HCT116 (cell line): ENCODE measurements around the gene PREX1. TPM values are rescaled to one million over a fixed set of nuclear protein-coding genes. Genes with fewer than 3 reads are reported as not detected.

Experiments
- ATAC-seq: fragments of 200-7000 bp; cut with Tn5 transposase; 2 replicates; pipeline ENCODE4 v1.9.1; 2020; ENCODE audit warnings: mild to moderate bottlenecking, moderate library complexity
- BruUV-seq: library from RNA; stranded (reverse); fragments of 400-500 nt; replicated peaks from 2 replicates; lab custom pipeline; 2021; lab: Mats Ljungman, UMichigan
- CTCF ChIA-PET: fragments of 300-600 bp; sonication (Branson Sonifier 250); formaldehyde crosslinking; loops from one replicate; lab custom pipeline; 2021; ENCODE audit warnings: antibody characterized with exemption; lab: Charles Lee
- POLR2A ChIA-PET: fragments of 300-600, 350-600 bp; sonication (Branson Sonifier 250); formaldehyde crosslinking; loops from one replicate; lab custom pipeline; 2021; ENCODE audit warnings: antibody characterized with exemption; lab: Charles Lee
- RAD21 ChIA-PET, 2 experiments: fragments of 300-600 bp; sonication (Branson Sonifier 250); formaldehyde crosslinking; loops; one replicate each; lab custom pipeline; 2023; ENCODE audit warnings: low total read pairs in 2 of 2; ENCODE audit not compliant: uncharacterized antibody in 2 of 2, unreplicated experiment in 2 of 2, low non-redundant PET in 1 of 2; lab: Charles Lee
- DNase-seq: peaks from one replicate; pipeline ENCODE4 v3.0.0-alpha.2; 2010; ENCODE audit warnings: low read depth, low spot score
- H2AFZ ChIP-seq: fragments of 200-600 bp; shearing (Covaris generic), sonication (generic); 2 replicates; pipeline ENCODE4 v1.6.1; 2017; ENCODE audit warnings: low read depth, mixed run types, mixed read lengths, antibody characterized with exemption, low read length; ENCODE audit not compliant: poor library complexity, severe bottlenecking
- H3K27ac ChIP-seq: 2 replicates; pipeline ENCODE4 v1.5.1; 2012; ENCODE audit warnings: low read depth, low read length
- H3K27me3 ChIP-seq: fragments of 200-600 bp; sonication (generic); 2 replicates; pipeline ENCODE4 v1.6.1; 2016; ENCODE audit warnings: mixed run types, low read length, mixed read lengths; ENCODE audit not compliant: insufficient read depth
- H3K36me3 ChIP-seq, 2 experiments: fragments of 200-500 bp in 1 of 2; fragments of 200-600 bp in 1 of 2; sonication (Bioruptor generic) in 1 of 2; sonication (generic) in 1 of 2; 2 replicates each; pipeline versions ENCODE4 v1.5.1 to v1.6.1; 2014 to 2016; ENCODE audit warnings: low read length in 2 of 2, inconsistent platforms in 1 of 2, mixed read lengths in 1 of 2, mixed run types in 1 of 2; ENCODE audit not compliant: insufficient read depth in 2 of 2, control insufficient read depth in 1 of 2
- H3K4me1 ChIP-seq, 2 experiments: fragments of 200-600 bp in 1 of 2; sonication (generic) in 1 of 2; 2 replicates each; pipeline versions ENCODE4 v1.5.1 to v1.6.1; 2012 to 2017; ENCODE audit warnings: low read length in 2 of 2, inconsistent platforms in 1 of 2, mild to moderate bottlenecking in 1 of 2, mixed read lengths in 1 of 2, mixed run types in 1 of 2, moderate library complexity in 1 of 2; ENCODE audit not compliant: insufficient read depth in 2 of 2, control insufficient read depth in 1 of 2
- H3K4me2 ChIP-seq: fragments of 200-600 bp; sonication (generic); 2 replicates; pipeline ENCODE4 v1.6.1; 2017; ENCODE audit warnings: mixed run types, low read length, mixed read lengths
- H3K4me3 ChIP-seq, 2 experiments: fragments of 200-600 bp in 1 of 2; sonication (generic) in 1 of 2; replicated peaks in 1 of 2; 2 replicates each; pipeline ENCODE4 v1.5.1; 2011 to 2016; ENCODE audit warnings: low read length in 2 of 2, control low read depth in 1 of 2, low read depth in 1 of 2, mild to moderate bottlenecking in 1 of 2, mixed read lengths in 1 of 2, mixed run types in 1 of 2
- H3K79me2 ChIP-seq: fragments of 200-600 bp; sonication (generic); 2 replicates; pipeline ENCODE4 v1.6.1; 2017; ENCODE audit warnings: mild to moderate bottlenecking, mixed run types, low read length, moderate library complexity, mixed read lengths; ENCODE audit not compliant: insufficient read depth
- H3K9ac ChIP-seq: fragments of 200-600 bp; sonication (generic); 2 replicates; pipeline ENCODE4 v1.6.1; 2016; ENCODE audit warnings: low read length, mixed read lengths
- H3K9me2 ChIP-seq: fragments of 200-600 bp; sonication (generic), shearing (Covaris generic); 2 replicates; pipeline ENCODE4 v1.6.1; 2017; ENCODE audit warnings: mixed run types, mild to moderate bottlenecking, moderate library complexity; ENCODE audit not compliant: insufficient read depth
- H3K9me3 ChIP-seq, 2 experiments: fragments of 200-500 bp in 1 of 2; fragments of 200-600 bp in 1 of 2; sonication (Bioruptor generic) in 1 of 2; sonication (generic) in 1 of 2; 2 replicates each; pipeline ENCODE4 v1.6.1; 2014 to 2017; ENCODE audit warnings: low read length in 2 of 2, mixed read lengths in 2 of 2, inconsistent platforms in 1 of 2, low read depth in 1 of 2, mild to moderate bottlenecking in 1 of 2, mixed run types in 1 of 2, moderate library complexity in 1 of 2; ENCODE audit not compliant: control insufficient read depth in 1 of 2, insufficient read depth in 1 of 2
- H4K20me1 ChIP-seq: fragments of 200-600 bp; sonication (generic), shearing (Covaris generic); 2 replicates; pipeline ENCODE4 v1.6.1; 2017; ENCODE audit warnings: mixed run types, mild to moderate bottlenecking, moderate library complexity; ENCODE audit not compliant: insufficient read depth
- CBX3 ChIP-seq: IDR thresholded peaks from 2 replicates; pipeline ENCODE4 v1.6.1; 2012; ENCODE audit warnings: low read depth
- EGR1 ChIP-seq: IDR thresholded peaks from 2 replicates; pipeline ENCODE4 v1.6.1; 2012; ENCODE audit warnings: low read depth
- EZH2 ChIP-seq: fragments of 200-600 bp; sonication (generic); IDR thresholded peaks from 2 replicates; pipeline ENCODE4 v1.6.1; 2017; ENCODE audit warnings: antibody characterized with exemption, mixed run types
- JUND ChIP-seq: IDR thresholded peaks from 2 replicates; pipeline ENCODE4 v1.6.1; 2012
- SRF ChIP-seq: IDR thresholded peaks from 2 replicates; pipeline ENCODE4 v1.6.1; 2012; ENCODE audit warnings: low read depth
- ZNF274 ChIP-seq: fragments of 200-500 bp; sonication (Bioruptor generic); IDR thresholded peaks from 2 replicates; pipeline ENCODE4 v1.6.1; 2014; ENCODE audit warnings: mild to moderate bottlenecking, low read depth, low read length, inconsistent platforms
- intact Hi-C: fragments of 100-400 bp; cut with micrococcal nuclease; formaldehyde crosslinking; loops from 2 replicates; pipeline ENCODE4 v1.10.0; 2022
- total RNA-seq: library from RNA; stranded (reverse); gene quantifications from one replicate; pipeline ENCODE4 v1.2.1, GENCODE V29; 2021; ENCODE audit not compliant: unreplicated experiment
- TF ChIP-seq, protein P1 (sequence below): IDR thresholded peaks from 2 replicates; pipeline ENCODE4 v1.6.1; 2012; ENCODE audit warnings: low read depth
- TF ChIP-seq, protein P2 (sequence below): IDR thresholded peaks from 2 replicates; pipeline ENCODE4 v1.6.1; 2011; ENCODE audit warnings: mild to moderate bottlenecking, low read length, moderate library complexity; ENCODE audit not compliant: insufficient replicate concordance; ENCODE audit errors: extremely low read depth

Gene PREX1
- total RNA-seq, 1 experiment from 2014 or later: 6.1 TPM

DNA sequence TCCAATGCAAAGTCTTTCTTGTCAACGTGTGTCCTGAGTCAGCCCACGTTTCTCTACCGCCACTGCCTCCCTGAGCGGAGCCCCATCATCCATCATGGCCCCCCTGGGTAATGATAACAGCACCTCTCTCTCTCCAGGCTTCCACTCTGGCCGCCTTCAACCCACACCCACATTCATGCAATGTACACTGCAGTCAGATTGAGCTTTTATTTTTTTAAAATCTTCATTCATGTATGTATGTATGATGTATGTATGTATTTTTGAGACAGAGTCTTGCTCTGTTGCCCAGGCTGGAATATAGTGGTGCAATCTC lies 245.2 kb downstream of the PREX1 start (continued):
- TF ChIP-seq ZNF274: no peak
- TF ChIP-seq, protein P1, sequence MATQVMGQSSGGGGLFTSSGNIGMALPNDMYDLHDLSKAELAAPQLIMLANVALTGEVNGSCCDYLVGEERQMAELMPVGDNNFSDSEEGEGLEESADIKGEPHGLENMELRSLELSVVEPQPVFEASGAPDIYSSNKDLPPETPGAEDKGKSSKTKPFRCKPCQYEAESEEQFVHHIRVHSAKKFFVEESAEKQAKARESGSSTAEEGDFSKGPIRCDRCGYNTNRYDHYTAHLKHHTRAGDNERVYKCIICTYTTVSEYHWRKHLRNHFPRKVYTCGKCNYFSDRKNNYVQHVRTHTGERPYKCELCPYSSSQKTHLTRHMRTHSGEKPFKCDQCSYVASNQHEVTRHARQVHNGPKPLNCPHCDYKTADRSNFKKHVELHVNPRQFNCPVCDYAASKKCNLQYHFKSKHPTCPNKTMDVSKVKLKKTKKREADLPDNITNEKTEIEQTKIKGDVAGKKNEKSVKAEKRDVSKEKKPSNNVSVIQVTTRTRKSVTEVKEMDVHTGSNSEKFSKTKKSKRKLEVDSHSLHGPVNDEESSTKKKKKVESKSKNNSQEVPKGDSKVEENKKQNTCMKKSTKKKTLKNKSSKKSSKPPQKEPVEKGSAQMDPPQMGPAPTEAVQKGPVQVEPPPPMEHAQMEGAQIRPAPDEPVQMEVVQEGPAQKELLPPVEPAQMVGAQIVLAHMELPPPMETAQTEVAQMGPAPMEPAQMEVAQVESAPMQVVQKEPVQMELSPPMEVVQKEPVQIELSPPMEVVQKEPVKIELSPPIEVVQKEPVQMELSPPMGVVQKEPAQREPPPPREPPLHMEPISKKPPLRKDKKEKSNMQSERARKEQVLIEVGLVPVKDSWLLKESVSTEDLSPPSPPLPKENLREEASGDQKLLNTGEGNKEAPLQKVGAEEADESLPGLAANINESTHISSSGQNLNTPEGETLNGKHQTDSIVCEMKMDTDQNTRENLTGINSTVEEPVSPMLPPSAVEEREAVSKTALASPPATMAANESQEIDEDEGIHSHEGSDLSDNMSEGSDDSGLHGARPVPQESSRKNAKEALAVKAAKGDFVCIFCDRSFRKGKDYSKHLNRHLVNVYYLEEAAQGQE: no peak

DNA sequence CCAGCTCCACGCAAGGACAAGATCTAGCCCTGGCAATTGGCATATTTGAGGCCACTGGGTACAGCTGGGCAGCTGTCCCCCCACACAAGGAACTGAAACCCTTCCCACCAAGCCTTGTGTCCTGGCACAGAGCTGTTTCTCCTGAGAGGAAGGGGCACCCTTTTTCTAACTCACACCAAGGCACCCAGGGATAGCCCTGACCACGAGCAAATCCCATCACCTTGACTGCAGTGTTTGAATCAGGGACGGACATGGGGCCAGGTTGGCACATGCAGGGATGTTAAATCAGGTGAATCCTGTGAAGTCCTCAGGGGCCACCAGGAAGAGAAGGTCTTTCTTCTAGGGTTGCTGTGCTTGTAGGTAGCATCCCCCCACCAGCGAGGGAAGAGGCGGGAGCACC lies 246.6 kb downstream of the PREX1 start:
- CTCF ChIA-PET: no interaction called here
- no peaks in the 10 kb centered on the region for H3K36me3 ChIP-seq
- RAD21 ChIA-PET: interaction anchor here in 1 of 2 experiments (0.6 kb wide), 1 partner anchor 39 kb away, joined by 3 read pairs; no protein-coding TSS in a partner anchor
- H3K27me3 ChIP-seq: peaks cover 6% of the 10 kb centered on the region; the same call in 1 of the 2 replicates
- H3K9ac ChIP-seq: no peak overlapping the region
- H3K4me1 ChIP-seq: no peaks in the 10 kb centered on the region
- H2AFZ ChIP-seq: no peak overlapping the region
- no peaks in the 10 kb centered on the region for H3K9me3 ChIP-seq
- no peaks in the 10 kb centered on the region for H3K9me2 ChIP-seq
- no peak overlapping the region for H3K27ac ChIP-seq
- TF ChIP-seq JUND (no peak), EZH2 (no peak), SRF (no peak), EGR1 (no peak), CBX3 (no peak)
- TF ChIP-seq, protein P2, sequence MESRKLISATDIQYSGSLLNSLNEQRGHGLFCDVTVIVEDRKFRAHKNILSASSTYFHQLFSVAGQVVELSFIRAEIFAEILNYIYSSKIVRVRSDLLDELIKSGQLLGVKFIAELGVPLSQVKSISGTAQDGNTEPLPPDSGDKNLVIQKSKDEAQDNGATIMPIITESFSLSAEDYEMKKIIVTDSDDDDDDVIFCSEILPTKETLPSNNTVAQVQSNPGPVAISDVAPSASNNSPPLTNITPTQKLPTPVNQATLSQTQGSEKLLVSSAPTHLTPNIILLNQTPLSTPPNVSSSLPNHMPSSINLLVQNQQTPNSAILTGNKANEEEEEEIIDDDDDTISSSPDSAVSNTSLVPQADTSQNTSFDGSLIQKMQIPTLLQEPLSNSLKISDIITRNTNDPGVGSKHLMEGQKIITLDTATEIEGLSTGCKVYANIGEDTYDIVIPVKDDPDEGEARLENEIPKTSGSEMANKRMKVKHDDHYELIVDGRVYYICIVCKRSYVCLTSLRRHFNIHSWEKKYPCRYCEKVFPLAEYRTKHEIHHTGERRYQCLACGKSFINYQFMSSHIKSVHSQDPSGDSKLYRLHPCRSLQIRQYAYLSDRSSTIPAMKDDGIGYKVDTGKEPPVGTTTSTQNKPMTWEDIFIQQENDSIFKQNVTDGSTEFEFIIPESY: no peak
- H3K4me3 ChIP-seq: no peak overlapping the region
- ATAC-seq (no peak), DNase-seq (no peak)
- H3K79me2 ChIP-seq: no peaks in the 10 kb centered on the region
- BruUV-seq: no TSS peak
- POLR2A ChIA-PET: no interaction called here
- intact Hi-C loops: no loop called here
- no peak overlapping the region for H3K4me2 ChIP-seq
- H4K20me1 ChIP-seq: no peaks in the 10 kb centered on the region
